Measurements from ENCODE around the gene RPRD1B. TPM values are rescaled to one million over a fixed set of nuclear protein-coding genes. Genes with fewer than 3 reads are reported as not detected.
A peak's percentile ranks its signal among the peaks of the same experiment; 100 is the strongest.

The RPRD1B gene
- total and polyA plus RNA-seq, 2 experiments from 2014 or later = 7.3 to 24.3 TPM

DNA sequence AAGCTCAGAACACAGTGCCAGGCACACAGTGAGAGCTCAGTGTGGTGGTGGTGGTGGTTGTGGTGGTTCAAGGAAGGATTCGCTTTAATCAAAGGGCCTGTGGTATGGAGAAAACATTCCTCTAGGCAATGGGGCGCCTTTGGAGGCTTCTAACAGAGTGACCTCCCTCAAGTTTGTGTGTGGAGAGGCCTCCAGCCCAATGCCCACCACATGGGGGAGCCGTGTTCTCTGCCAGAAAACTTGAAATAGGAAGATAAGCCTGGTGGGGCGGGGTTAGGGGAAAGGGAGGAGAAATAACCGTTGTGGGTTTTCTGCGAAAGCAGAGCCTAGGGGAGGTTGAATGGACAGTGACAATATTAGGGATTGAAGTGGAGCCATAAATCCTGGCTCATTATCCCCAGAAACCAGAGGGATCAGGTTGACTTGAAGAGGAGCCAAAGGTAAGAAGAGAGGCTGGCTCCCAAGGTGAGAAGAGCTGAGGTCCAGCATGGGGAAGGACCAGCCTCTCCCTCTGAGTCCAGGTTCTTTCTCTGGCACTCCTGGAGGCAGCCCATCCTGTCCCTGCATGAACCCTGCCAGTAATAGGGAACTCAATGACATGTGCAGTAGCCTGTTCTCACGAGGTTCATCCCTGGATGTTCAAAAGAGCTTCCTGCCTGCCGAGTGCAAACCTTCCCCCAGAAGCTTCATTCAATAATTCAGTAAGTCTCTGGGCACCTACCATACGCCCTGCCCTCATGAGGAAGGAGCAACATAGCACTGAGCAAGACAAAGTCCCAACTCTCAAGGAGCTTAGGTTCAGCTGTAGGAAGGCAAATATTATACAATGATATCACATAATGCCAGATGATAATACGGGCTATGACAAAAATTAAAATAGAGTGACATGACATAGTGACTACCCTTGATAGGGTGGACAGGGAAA lies 80.1 kb downstream of the RPRD1B start:
- Histone ChIP-seq H4K20me1 (replicated peaks; ENCODE audit: insufficient read depth) (no peaks in the 10 kb centered on the region), H3K27ac (ENCODE audit: low read depth) (no peak overlapping the region), H2AFZ (peak overlapping the region; percentile 21; the same call in 1 of the 2 replicates), H3K4me3 (no peak overlapping the region), H3K79me2 (replicated peaks; ENCODE audit: insufficient read depth) (no peaks in the 10 kb centered on the region), H3K9me2 (ENCODE audit: insufficient read depth) (no peaks in the 10 kb centered on the region), H3K4me1 (ENCODE audit: insufficient read depth) (no peaks in the 10 kb centered on the region), H3F3A (replicated peaks; ENCODE audit: low read depth) (no peaks in the 10 kb centered on the region), H3K36me3 (ENCODE audit: insufficient read depth) (no peaks in the 10 kb centered on the region), H3K27me3 (ENCODE audit: insufficient read depth) (no peaks in the 10 kb centered on the region), H3K4me2 (no peak overlapping the region)
- peak; percentile 98 for ATAC-seq
- TF ChIP-seq JUNB (IDR thresholded peaks at IDR 0.05; ENCODE audit: unreplicated experiment) = no peak
- TF ChIP-seq, protein P1, sequence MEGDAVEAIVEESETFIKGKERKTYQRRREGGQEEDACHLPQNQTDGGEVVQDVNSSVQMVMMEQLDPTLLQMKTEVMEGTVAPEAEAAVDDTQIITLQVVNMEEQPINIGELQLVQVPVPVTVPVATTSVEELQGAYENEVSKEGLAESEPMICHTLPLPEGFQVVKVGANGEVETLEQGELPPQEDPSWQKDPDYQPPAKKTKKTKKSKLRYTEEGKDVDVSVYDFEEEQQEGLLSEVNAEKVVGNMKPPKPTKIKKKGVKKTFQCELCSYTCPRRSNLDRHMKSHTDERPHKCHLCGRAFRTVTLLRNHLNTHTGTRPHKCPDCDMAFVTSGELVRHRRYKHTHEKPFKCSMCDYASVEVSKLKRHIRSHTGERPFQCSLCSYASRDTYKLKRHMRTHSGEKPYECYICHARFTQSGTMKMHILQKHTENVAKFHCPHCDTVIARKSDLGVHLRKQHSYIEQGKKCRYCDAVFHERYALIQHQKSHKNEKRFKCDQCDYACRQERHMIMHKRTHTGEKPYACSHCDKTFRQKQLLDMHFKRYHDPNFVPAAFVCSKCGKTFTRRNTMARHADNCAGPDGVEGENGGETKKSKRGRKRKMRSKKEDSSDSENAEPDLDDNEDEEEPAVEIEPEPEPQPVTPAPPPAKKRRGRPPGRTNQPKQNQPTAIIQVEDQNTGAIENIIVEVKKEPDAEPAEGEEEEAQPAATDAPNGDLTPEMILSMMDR (conservative IDR thresholded peaks at IDR 0.05; ENCODE audit: low read depth in 2 of 2) = peak; percentile 75 to 80
- H3K4me3 Mint-ChIP-seq = no peak overlapping the region
- H3K27me3 Mint-ChIP-seq (ENCODE audit: insufficient read depth, low read depth, poor library complexity) = peaks cover 5% of the 10 kb centered on the region
- H3K27ac Mint-ChIP-seq = no peak overlapping the region
- no peaks in the 10 kb centered on the region for H3K9me3 Mint-ChIP-seq
- peaks cover 5% of the 10 kb centered on the region; the same call in 1 of the 3 replicates for H3K4me1 Mint-ChIP-seq
- DNase-seq (ENCODE audit: low spot score) = peak; percentile 90
- no peaks in the 10 kb centered on the region for H3K36me3 Mint-ChIP-seq (ENCODE audit: low read depth)

DNA sequence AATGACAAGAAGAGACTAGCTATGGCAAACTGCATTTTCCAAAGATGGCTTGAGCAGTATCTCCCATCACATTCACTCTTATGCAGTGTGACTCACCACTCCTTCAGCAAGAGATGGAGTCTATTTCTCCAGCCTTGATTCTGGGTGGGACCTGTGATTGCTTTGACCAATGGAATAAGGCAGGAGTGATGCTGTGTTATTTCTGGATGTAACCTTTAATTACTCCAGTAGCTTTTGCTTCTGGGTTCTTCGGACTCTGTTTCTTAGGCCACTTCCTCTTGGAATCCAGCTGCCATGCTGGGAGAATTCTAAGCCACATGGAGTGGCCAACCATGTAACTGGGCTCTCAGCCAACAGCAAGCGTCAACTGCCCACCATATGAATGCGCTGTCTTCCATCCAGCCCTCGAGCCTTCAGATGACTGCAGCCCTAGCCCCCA lies 80.8 kb downstream of the RPRD1B start:
- no peaks in the 10 kb centered on the region for H3K27me3 ChIP-seq (ENCODE audit: insufficient read depth)
- Mint-ChIP-seq H3K4me1 (peaks cover 5% of the 10 kb centered on the region; the same call in 1 of the 3 replicates), H3K9me3 (no peaks in the 10 kb centered on the region), H3K27ac (no peak overlapping the region), H3K4me3 (no peak overlapping the region), H3K36me3 (ENCODE audit: low read depth) (no peaks in the 10 kb centered on the region), H3K27me3 (ENCODE audit: insufficient read depth, low read depth, poor library complexity) (peaks cover 5% of the 10 kb centered on the region)
- no peak overlapping the region for H3K4me3 ChIP-seq
- H3K79me2 ChIP-seq (replicated peaks; ENCODE audit: insufficient read depth) = no peaks in the 10 kb centered on the region
- ATAC-seq = no peak
- H3K27ac ChIP-seq (ENCODE audit: low read depth) = no peak overlapping the region
- no peak overlapping the region for H2AFZ ChIP-seq
- H3K9me2 ChIP-seq (ENCODE audit: insufficient read depth) = no peaks in the 10 kb centered on the region
- no peaks in the 10 kb centered on the region for H4K20me1 ChIP-seq (replicated peaks; ENCODE audit: insufficient read depth)
- H3K4me2 ChIP-seq = no peak overlapping the region
- H3K36me3 ChIP-seq (ENCODE audit: insufficient read depth) = no peaks in the 10 kb centered on the region
- H3K4me1 ChIP-seq (ENCODE audit: insufficient read depth) = no peaks in the 10 kb centered on the region
- no peak for DNase-seq (ENCODE audit: low spot score)
- H3F3A ChIP-seq (replicated peaks; ENCODE audit: low read depth) = no peaks in the 10 kb centered on the region
- TF ChIP-seq POLR2AphosphoS5 (IDR thresholded peaks at IDR 0.05; ENCODE audit: low read depth) (no peak), EZH2 (IDR thresholded peaks at IDR 0.05; ENCODE audit: low read depth, unreplicated experiment) (no peak), ZNF331 (CRISPR knock-in tag; IDR thresholded peaks at IDR 0.05; ENCODE audit: low read depth) (no peak), JUNB (IDR thresholded peaks at IDR 0.05; ENCODE audit: unreplicated experiment) (no peak), CREB1 (CRISPR knock-in tag; IDR thresholded peaks at IDR 0.05; ENCODE audit: low read depth) (no peak)
- TF ChIP-seq, protein P2, sequence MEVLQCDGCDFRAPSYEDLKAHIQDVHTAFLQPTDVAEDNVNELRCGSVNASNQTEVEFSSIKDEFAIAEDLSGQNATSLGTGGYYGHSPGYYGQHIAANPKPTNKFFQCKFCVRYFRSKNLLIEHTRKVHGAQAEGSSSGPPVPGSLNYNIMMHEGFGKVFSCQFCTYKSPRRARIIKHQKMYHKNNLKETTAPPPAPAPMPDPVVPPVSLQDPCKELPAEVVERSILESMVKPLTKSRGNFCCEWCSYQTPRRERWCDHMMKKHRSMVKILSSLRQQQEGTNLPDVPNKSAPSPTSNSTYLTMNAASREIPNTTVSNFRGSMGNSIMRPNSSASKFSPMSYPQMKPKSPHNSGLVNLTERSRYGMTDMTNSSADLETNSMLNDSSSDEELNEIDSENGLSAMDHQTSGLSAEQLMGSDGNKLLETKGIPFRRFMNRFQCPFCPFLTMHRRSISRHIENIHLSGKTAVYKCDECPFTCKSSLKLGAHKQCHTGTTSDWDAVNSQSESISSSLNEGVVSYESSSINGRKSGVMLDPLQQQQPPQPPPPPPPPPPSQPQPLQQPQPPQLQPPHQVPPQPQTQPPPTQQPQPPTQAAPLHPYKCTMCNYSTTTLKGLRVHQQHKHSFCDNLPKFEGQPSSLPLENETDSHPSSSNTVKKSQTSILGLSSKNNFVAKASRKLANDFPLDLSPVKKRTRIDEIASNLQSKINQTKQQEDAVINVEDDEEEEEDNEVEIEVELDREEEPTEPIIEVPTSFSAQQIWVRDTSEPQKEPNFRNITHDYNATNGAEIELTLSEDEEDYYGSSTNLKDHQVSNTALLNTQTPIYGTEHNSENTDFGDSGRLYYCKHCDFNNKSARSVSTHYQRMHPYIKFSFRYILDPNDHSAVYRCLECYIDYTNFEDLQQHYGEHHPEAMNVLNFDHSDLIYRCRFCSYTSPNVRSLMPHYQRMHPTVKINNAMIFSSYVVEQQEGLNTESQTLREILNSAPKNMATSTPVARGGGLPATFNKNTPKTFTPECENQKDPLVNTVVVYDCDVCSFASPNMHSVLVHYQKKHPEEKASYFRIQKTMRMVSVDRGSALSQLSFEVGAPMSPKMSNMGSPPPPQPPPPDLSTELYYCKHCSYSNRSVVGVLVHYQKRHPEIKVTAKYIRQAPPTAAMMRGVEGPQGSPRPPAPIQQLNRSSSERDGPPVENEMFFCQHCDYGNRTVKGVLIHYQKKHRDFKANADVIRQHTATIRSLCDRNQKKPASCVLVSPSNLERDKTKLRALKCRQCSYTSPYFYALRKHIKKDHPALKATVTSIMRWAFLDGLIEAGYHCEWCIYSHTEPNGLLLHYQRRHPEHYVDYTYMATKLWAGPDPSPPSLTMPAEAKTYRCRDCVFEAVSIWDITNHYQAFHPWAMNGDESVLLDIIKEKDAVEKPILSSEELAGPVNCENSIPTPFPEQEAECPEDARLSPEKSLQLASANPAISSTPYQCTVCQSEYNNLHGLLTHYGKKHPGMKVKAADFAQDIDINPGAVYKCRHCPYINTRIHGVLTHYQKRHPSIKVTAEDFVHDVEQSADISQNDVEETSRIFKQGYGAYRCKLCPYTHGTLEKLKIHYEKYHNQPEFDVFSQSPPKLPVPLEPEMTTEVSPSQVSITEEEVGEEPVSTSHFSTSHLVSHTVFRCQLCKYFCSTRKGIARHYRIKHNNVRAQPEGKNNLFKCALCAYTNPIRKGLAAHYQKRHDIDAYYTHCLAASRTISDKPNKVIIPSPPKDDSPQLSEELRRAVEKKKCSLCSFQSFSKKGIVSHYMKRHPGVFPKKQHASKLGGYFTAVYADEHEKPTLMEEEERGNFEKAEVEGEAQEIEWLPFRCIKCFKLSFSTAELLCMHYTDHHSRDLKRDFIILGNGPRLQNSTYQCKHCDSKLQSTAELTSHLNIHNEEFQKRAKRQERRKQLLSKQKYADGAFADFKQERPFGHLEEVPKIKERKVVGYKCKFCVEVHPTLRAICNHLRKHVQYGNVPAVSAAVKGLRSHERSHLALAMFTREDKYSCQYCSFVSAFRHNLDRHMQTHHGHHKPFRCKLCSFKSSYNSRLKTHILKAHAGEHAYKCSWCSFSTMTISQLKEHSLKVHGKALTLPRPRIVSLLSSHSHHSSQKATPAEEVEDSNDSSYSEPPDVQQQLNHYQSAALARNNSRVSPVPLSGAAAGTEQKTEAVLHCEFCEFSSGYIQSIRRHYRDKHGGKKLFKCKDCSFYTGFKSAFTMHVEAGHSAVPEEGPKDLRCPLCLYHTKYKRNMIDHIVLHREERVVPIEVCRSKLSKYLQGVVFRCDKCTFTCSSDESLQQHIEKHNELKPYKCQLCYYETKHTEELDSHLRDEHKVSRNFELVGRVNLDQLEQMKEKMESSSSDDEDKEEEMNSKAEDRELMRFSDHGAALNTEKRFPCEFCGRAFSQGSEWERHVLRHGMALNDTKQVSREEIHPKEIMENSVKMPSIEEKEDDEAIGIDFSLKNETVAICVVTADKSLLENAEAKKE (CRISPR knock-in tag; IDR thresholded peaks at IDR 0.05) = no peak
- TF ChIP-seq, protein P3, sequence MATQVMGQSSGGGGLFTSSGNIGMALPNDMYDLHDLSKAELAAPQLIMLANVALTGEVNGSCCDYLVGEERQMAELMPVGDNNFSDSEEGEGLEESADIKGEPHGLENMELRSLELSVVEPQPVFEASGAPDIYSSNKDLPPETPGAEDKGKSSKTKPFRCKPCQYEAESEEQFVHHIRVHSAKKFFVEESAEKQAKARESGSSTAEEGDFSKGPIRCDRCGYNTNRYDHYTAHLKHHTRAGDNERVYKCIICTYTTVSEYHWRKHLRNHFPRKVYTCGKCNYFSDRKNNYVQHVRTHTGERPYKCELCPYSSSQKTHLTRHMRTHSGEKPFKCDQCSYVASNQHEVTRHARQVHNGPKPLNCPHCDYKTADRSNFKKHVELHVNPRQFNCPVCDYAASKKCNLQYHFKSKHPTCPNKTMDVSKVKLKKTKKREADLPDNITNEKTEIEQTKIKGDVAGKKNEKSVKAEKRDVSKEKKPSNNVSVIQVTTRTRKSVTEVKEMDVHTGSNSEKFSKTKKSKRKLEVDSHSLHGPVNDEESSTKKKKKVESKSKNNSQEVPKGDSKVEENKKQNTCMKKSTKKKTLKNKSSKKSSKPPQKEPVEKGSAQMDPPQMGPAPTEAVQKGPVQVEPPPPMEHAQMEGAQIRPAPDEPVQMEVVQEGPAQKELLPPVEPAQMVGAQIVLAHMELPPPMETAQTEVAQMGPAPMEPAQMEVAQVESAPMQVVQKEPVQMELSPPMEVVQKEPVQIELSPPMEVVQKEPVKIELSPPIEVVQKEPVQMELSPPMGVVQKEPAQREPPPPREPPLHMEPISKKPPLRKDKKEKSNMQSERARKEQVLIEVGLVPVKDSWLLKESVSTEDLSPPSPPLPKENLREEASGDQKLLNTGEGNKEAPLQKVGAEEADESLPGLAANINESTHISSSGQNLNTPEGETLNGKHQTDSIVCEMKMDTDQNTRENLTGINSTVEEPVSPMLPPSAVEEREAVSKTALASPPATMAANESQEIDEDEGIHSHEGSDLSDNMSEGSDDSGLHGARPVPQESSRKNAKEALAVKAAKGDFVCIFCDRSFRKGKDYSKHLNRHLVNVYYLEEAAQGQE (IDR thresholded peaks at IDR 0.05; ENCODE audit: unreplicated experiment) = no peak
